ENCODE results near the gene CALN1.

GRCh38 chr7:72182036-72182435, 230.1 kb downstream of the CALN1 start:
- TF ChIP-seq, protein P1, sequence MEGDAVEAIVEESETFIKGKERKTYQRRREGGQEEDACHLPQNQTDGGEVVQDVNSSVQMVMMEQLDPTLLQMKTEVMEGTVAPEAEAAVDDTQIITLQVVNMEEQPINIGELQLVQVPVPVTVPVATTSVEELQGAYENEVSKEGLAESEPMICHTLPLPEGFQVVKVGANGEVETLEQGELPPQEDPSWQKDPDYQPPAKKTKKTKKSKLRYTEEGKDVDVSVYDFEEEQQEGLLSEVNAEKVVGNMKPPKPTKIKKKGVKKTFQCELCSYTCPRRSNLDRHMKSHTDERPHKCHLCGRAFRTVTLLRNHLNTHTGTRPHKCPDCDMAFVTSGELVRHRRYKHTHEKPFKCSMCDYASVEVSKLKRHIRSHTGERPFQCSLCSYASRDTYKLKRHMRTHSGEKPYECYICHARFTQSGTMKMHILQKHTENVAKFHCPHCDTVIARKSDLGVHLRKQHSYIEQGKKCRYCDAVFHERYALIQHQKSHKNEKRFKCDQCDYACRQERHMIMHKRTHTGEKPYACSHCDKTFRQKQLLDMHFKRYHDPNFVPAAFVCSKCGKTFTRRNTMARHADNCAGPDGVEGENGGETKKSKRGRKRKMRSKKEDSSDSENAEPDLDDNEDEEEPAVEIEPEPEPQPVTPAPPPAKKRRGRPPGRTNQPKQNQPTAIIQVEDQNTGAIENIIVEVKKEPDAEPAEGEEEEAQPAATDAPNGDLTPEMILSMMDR (IDR thresholded peaks at IDR 0.05; ENCODE audit: poor library complexity, severe bottlenecking), result no peak
- TF ChIP-seq EZH2 (IDR thresholded peaks at IDR 0.05; ENCODE audit: borderline replicate concordance, insufficient read depth, low read length, poor library complexity, severe bottlenecking) (no peak), POLR2AphosphoS5 (IDR thresholded peaks at IDR 0.05) (no peak), TAF1 (IDR thresholded peaks at IDR 0.05; ENCODE audit: low read depth) (no peak)

All from neural cell (in vitro differentiated cells).